Bronchial epithelial cell (primary cell): ENCODE measurements around the gene ZBTB48. TPM values are rescaled to one million over a fixed set of nuclear protein-coding genes. Genes with fewer than 3 reads are reported as not detected.
"Not testable (repeated sequence)": the region's sequence is repeated elsewhere in the genome, so short reads cannot be mapped to it uniquely, and the experiment has no call there.

ENCODE experiments used
- DNase-seq: peaks from one replicate; pipeline ENCODE4 v3.0.0-alpha.2; 2010; ENCODE audit warnings: low read depth
- FAIRE-seq: peaks from 2 replicates; lab custom pipeline; 2011; peaks lifted over from hg19 to GRCh38; lab: Jason Lieb, UNC
- H3K27me3 ChIP-seq: 2 replicates; pipeline ENCODE4 v1.5.1; 2011; ENCODE audit warnings: low read length; ENCODE audit not compliant: control insufficient read depth, insufficient read depth
- H3K36me3 ChIP-seq: 2 replicates; pipeline ENCODE4 v1.5.1; 2011; ENCODE audit warnings: low read length; ENCODE audit not compliant: control insufficient read depth, insufficient read depth
- H3K4me3 ChIP-seq: 2 replicates; pipeline ENCODE4 v1.5.1; 2011; ENCODE audit warnings: mild to moderate bottlenecking, low read depth, low read length, control low read depth
- CTCF ChIP-seq: IDR thresholded peaks from 2 replicates; pipeline ENCODE4 v1.5.1; 2011; ENCODE audit warnings: mild to moderate bottlenecking, moderate library complexity, low read length, control low read depth, inconsistent platforms; ENCODE audit not compliant: insufficient read depth, severe bottlenecking
- total RNA-seq: library from RNA; depleted of rRNA; stranded (reverse); fragments of >200 nt; gene quantifications from 2 replicates; pipeline ENCODE4 v1.2.1, GENCODE V29; 2014

Gene ZBTB48
- total RNA-seq, 1 donor from 2014 or later: 19.7 TPM

GRCh38 chr1:6631058-6631457 lies 51.3 kb downstream of the ZBTB48 start:
- FAIRE-seq (no peak), DNase-seq (no peak)
- no peaks in the 10 kb centered on the region for H3K27me3 ChIP-seq
- H3K4me3 ChIP-seq: no peak overlapping the region
- TF ChIP-seq CTCF: no peak
- H3K36me3 ChIP-seq: peaks cover 27% of the 10 kb centered on the region

- DNase-seq (no peak), FAIRE-seq (no peak)
- peaks cover 33% of the 10 kb centered on the region for H3K36me3 ChIP-seq
Observed at GRCh38 chr1:6632588-6633514, 53.1 kb downstream of the ZBTB48 start.

GRCh38 chr1:6634371-6635052 lies 54.7 kb downstream of the ZBTB48 start:
- DNase-seq (peak; percentile 29), FAIRE-seq (no peak)
- no peaks in the 10 kb centered on the region for H3K27me3 ChIP-seq
- TF ChIP-seq CTCF: peak; percentile 90
- no peak overlapping the region for H3K4me3 ChIP-seq
- peaks cover 25% of the 10 kb centered on the region for H3K36me3 ChIP-seq

More at GRCh38 chr1:6632588-6633514, 53.1 kb downstream of the ZBTB48 start:
- Histone ChIP-seq H3K4me3 (no peak overlapping the region), H3K27me3 (no peaks in the 10 kb centered on the region)
- no peak for TF ChIP-seq CTCF

GRCh38 chr1:6635161-6635909 lies 55.5 kb downstream of the ZBTB48 start:
- no peak for DNase-seq
- FAIRE-seq: no peak
- Histone ChIP-seq H3K36me3 (peaks cover 30% of the 10 kb centered on the region), H3K4me3 (no peak overlapping the region), H3K27me3 (no peaks in the 10 kb centered on the region)
- TF ChIP-seq CTCF: no peak

- DNase-seq: no peak
- Histone ChIP-seq H3K27me3 (no peaks in the 10 kb centered on the region), H3K4me3 (no peak overlapping the region), H3K36me3 (peaks cover 31% of the 10 kb centered on the region)
- peak; percentile 28 for FAIRE-seq
- no peak for TF ChIP-seq CTCF
Observed at GRCh38 chr1:6635910-6636760, 56.3 kb downstream of the ZBTB48 start.

- not testable (repeated sequence) for DNase-seq, FAIRE-seq, H3K27me3 ChIP-seq, H3K4me3 ChIP-seq
- peaks cover 33% of the 10 kb centered on the region for H3K36me3 ChIP-seq
Observed at GRCh38 chr1:6636778-6637177, 57.0 kb downstream of the ZBTB48 start.
